ENCODE data around the gene MMP21. TPM values are rescaled to one million over a fixed set of nuclear protein-coding genes. Genes with fewer than 3 reads are reported as not detected.

Gene MMP21
- total RNA-seq, 1 donor from 2014 or later = not detected

DNA sequence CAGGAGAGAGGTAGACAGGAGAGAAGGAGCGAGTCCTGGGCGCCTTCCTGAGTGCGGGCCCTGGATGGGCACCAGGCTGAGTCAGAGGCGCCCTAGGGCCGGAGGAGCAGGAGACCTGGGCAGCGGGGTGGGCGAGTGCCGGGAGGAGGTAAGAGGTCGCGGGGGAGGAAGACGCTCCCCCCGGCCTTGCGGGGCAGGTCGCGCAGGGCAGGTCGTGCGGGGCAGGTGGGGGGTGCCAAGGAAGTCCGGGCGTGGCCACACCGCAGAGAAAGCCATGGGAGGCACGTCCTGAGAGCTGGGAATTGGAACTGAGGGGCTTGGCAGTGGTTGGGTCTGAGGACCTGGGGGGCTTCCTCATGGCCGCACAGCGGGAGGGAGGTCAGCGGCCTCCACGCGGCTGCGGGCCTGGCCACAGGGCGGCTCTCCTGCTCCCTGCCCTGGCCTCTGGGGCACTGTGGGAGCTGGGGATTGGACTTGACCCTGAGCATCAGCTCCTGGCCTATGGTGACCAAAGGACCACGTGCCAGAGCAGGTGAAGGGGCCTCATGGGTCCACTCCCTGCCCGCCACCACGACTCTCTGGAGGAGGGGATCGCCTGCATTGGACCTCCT is 935 bp downstream of the MMP21 start:
- intact Hi-C loops (cut with micrococcal nuclease) = no loop called here

DNA sequence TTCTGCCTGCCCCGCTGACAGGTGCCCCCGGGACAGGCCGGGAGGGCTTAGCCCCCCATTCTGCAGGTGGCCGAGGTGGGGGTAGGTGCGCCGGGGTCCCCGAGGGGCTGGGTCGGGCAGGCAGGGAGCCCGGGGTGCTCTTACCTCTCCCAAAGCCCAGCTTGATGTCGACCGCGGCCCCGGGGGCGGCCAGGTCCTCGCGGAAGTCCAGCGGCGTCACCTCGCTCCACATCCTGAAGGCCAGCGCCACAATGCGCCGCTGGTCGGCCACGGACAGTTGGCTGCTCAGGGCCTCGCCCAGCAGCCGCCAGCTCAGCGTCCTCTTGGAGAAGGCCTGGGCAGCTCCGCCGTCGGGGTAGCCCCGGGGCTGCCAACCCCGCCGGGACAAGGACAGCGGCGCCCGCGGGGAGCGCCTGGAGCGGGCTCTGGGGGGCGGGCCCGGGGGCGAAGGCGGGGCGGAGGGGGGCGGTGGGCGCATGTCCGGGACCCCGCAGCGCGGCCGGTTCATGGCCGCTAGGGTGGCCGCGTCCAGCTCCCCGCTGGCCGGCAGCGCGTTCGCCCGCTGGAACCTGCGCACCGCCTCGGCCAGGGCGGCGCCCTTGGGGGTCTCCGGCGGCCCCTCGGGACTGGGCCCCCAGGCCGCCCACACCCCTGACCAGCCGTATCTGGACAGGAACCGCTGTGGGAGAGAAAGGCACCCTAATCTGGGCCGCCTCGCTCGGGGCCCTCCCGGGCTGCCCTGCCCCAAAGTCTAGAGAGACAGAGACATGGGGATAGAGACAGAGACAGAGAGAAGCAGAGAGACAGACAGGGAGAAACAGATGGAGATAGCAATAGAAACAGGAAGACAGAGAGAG is 1.7 kb downstream of the MMP21 start:
- TF ChIP-seq, protein P1, sequence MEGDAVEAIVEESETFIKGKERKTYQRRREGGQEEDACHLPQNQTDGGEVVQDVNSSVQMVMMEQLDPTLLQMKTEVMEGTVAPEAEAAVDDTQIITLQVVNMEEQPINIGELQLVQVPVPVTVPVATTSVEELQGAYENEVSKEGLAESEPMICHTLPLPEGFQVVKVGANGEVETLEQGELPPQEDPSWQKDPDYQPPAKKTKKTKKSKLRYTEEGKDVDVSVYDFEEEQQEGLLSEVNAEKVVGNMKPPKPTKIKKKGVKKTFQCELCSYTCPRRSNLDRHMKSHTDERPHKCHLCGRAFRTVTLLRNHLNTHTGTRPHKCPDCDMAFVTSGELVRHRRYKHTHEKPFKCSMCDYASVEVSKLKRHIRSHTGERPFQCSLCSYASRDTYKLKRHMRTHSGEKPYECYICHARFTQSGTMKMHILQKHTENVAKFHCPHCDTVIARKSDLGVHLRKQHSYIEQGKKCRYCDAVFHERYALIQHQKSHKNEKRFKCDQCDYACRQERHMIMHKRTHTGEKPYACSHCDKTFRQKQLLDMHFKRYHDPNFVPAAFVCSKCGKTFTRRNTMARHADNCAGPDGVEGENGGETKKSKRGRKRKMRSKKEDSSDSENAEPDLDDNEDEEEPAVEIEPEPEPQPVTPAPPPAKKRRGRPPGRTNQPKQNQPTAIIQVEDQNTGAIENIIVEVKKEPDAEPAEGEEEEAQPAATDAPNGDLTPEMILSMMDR (IDR thresholded peaks at IDR 0.05; ENCODE audit: borderline replicate concordance) = no peak
- DNase-seq = no peak
- H3K27me3 ChIP-seq (ENCODE audit: low read depth) = peaks cover 3% of the 10 kb centered on the region
- intact Hi-C loops (cut with micrococcal nuclease) = no loop called here
- H3K27ac ChIP-seq (replicated peaks) = no peak overlapping the region
- H3K9me3 ChIP-seq (replicated peaks) = no peaks in the 10 kb centered on the region
- no peaks in the 10 kb centered on the region for H3K36me3 ChIP-seq
- H3K4me3 ChIP-seq = peak overlapping the region; percentile 32
- H3K4me1 ChIP-seq = peaks cover 4% of the 10 kb centered on the region

More for the DNA sequence above, 935 bp downstream of the MMP21 start:
- H3K27me3 ChIP-seq (ENCODE audit: low read depth) = peaks cover 3% of the 10 kb centered on the region
- TF ChIP-seq, protein P1 (IDR thresholded peaks at IDR 0.05; ENCODE audit: borderline replicate concordance) = no peak
- no peak overlapping the region for H3K27ac ChIP-seq (replicated peaks)
- H3K36me3 ChIP-seq = no peaks in the 10 kb centered on the region
- H3K4me3 ChIP-seq = no peak overlapping the region
- H3K4me1 ChIP-seq = no peaks in the 10 kb centered on the region
- no peaks in the 10 kb centered on the region for H3K9me3 ChIP-seq (replicated peaks)
- no peak for DNase-seq

DNA sequence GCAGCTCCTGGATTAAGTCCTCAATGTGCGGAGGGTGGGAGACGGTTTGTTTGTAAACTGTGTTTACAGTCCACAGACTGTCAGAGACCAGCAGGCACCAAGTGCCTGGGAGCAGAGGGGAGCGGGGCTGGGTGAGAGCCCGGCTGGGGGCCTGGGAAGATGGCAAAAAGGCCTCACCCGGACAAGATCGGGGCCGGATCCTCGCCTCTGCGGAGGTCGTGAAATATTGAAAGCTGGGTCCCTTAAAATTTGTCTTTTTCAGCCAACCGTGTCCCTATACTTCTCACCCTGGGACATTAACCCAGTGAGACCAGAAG is 2.8 kb downstream of the MMP21 start:
- no peak for DNase-seq
- Histone ChIP-seq H3K27ac (replicated peaks) (no peak overlapping the region), H3K4me1 (peaks cover 15% of the 10 kb centered on the region), H3K4me3 (no peak overlapping the region), H3K9me3 (replicated peaks) (no peaks in the 10 kb centered on the region), H3K27me3 (ENCODE audit: low read depth) (peaks cover 3% of the 10 kb centered on the region), H3K36me3 (no peaks in the 10 kb centered on the region)
- TF ChIP-seq, protein P1 (IDR thresholded peaks at IDR 0.05; ENCODE audit: borderline replicate concordance) = no peak
- intact Hi-C loops (cut with micrococcal nuclease) = no loop called here

DNA sequence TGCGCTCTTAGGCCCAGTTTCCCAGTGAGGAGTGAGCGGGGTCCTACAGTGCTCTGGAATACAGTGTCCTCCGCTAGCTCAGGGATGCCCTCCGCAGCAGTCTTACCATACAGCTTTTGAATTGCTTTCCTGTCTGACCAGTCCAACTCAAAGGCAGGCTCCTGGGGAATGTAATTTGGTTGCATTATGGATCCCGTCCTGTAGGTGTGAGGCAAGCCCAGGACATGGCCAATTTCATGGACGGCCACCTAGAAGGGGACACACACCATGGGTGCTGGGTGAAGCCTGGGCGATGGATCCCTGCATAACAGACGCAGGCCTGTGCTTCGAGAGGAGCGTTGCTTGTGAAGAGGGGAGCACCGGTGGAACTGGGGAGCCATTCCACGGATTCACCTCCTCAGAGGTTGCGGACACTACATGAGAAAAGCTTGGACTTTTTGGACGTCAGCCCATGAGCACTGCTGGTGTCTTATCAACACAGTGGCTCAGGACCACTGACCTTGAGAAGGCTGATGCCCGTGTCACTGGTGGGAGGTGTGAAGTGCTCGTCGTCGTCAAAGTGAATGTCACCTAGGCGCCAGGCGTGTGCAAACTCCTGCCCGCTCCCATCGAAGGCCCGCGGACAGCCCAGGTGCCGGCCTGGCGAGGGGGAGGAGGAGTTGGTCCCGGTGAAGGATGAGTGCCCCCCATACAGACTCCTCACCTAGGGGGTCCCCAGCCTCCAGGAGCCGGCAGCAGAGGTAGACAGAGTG is 3.3 kb downstream of the MMP21 start:
- H3K27ac ChIP-seq (replicated peaks) = no peak overlapping the region
- no peaks in the 10 kb centered on the region for H3K9me3 ChIP-seq (replicated peaks)
- TF ChIP-seq, protein P1 (IDR thresholded peaks at IDR 0.05; ENCODE audit: borderline replicate concordance) = no peak
- peaks cover under 1% of the 10 kb centered on the region for H3K36me3 ChIP-seq
- intact Hi-C loops (cut with micrococcal nuclease) = no loop called here
- peaks cover 3% of the 10 kb centered on the region for H3K27me3 ChIP-seq (ENCODE audit: low read depth)
- H3K4me3 ChIP-seq = no peak overlapping the region
- no peak for DNase-seq
- peaks cover 20% of the 10 kb centered on the region for H3K4me1 ChIP-seq

DNA sequence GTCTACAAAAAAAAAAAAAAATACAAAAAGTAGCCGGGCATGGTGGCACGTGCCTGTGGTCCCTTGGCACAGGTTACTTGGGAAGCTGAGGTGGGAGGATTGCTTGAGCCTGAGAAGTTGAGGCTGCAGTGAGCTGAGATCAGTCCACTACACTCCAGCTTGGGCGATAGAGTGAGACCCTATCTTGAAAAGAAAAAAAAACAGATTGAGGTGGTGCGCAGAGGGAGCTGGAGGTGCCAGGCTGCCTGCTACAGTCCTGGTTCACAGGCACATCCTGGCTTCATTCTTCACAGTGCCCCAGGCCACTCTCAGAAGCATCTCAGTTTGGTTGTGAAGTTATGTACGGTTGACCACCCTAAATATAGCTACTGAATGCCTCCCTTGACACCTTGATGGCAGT is 4.8 kb downstream of the MMP21 start:
- peaks cover 3% of the 10 kb centered on the region for H3K27me3 ChIP-seq (ENCODE audit: low read depth)
- intact Hi-C loops (cut with micrococcal nuclease) = no loop called here
- no peaks in the 10 kb centered on the region for H3K9me3 ChIP-seq (replicated peaks)
- peaks cover 7% of the 10 kb centered on the region for H3K36me3 ChIP-seq
- no peak for DNase-seq
- no peak overlapping the region for H3K4me3 ChIP-seq
- H3K27ac ChIP-seq (replicated peaks) = no peak overlapping the region
- TF ChIP-seq, protein P1 (IDR thresholded peaks at IDR 0.05; ENCODE audit: borderline replicate concordance) = no peak
- H3K4me1 ChIP-seq = peaks cover 28% of the 10 kb centered on the region

All from left ventricle myocardium inferior (tissue), 1 donor.